Hematopoietic multipotent progenitor cell (in vitro differentiated cells): Measurements from ENCODE around the gene BEST4. TPM values are rescaled to one million over a fixed set of nuclear protein-coding genes. Genes with fewer than 3 reads are reported as not detected.
A peak's percentile ranks its signal among the peaks of the same experiment; 100 is the strongest.
"Not testable (repeated sequence)": the region's sequence is repeated elsewhere in the genome, so short reads cannot be mapped to it uniquely, and the experiment has no call there.

Source experiments
- DNase-seq, 3 donors: peaks; one replicate each; pipeline ENCODE4 v3.0.0-alpha.2; 2011 to 2015; ENCODE audit warnings: low read depth in 2 of 3, low spot score in 2 of 3
- total RNA-seq: library from RNA; depleted of rRNA; stranded (reverse); fragments of >200 nt; gene quantifications from one replicate; pipeline ENCODE4 v1.2.3, GENCODE V29; 2012

The BEST4 gene
- total RNA-seq, 1 donor = 0.27 TPM

GRCh38 chr1:44803312-44804095, 15.5 kb upstream of the BEST4 start:
- DNase-seq = no peak

DNA sequence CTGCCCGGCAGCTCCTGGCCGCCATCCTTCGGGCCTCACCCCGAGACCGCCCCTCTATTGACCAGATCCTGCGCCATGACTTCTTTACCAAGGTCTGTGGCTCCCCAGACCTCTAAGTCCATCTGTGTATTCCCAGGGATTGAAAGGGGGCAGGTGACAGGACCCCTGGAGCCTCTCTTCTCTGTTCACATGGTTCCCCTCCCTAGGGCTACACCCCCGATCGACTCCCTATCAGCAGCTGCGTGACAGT, 15.0 kb upstream of the BEST4 start:
- DNase-seq = no peak

DNA sequence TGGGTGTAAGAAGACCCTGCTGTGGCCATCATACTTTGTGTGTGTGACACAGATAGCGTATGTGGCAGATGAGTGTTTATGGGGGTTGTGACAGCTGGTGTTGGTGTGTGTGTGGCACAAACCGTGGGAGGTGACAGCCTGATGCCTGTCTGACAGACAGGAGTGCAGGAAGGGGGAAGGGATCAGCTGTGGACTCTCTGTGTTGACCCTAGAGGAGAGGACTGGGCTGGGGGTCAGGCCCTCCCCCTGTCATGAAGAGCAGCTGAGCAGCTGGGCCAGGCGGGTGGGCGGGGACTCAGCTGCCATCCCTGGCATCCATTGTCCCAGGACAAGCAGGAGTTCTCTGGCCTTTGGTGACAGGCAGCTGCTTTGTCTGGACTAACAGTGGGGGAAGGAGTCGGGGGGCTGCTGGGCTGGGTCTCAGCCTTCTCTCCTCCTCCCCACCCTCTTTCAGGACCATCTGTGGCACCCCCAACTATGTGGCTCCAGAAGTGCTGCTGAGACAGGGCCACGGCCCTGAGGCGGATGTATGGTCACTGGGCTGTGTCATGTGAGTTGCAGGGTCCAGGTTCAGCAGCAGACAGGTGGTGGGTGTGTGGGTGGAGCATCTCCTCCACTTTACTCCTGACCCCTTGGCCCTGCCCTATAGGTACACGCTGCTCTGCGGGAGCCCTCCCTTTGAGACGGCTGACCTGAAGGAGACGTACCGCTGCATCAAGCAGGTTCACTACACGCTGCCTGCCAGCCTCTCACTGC, 14.5 kb upstream of the BEST4 start:
- DNase-seq = no peak

- DNase-seq = no peak
Observed at GRCh38 chr1:44801491-44802305, 13.7 kb upstream of the BEST4 start.

DNA sequence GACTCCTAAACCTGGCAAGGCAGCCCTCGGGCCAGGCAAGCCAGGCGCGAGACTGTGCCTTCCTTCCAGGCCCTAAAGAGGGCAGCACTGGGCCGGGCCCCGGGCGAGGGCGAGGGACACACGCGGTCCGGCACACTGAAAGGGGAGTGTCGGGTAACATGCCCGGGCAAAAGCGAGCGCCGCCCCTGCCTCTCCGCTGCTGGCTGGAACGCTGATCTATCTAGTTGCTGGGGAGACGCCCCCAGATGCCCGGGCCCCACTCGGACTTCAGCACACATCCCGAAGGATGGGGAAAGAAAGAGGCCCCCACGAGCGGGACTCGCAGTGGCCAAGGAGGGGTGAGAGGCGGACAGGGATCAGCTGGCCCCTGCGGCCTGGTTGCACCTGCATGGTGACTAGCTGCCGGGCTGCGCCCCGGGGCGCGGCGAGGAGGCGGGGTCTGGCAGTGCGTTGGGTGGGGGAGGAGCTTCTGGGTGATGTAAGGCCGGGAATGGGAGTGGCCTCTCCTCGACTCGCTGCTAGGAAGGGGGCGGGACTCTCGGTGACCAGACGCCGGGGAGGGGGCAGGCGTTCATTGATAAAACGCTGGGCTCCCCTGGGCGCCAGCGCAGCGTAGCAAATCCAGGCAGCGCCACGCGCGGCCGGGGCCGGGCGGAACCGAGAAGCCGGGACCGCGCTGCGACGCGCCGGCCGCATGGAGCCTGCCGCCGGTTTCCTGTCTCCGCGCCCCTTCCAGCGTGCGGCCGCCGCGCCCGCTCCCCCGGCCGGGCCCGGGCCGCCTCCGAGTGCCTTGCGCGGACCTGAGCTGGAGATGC, 12.0 kb upstream of the BEST4 start, which contains the start of gene PLK3:
TSS of gene PLK3 (plus strand) at position 608 of the 815 bp plus-strand sequence. CDS start at position 695, 87 bp downstream.
- DNase-seq = peak; percentile 98

DNA sequence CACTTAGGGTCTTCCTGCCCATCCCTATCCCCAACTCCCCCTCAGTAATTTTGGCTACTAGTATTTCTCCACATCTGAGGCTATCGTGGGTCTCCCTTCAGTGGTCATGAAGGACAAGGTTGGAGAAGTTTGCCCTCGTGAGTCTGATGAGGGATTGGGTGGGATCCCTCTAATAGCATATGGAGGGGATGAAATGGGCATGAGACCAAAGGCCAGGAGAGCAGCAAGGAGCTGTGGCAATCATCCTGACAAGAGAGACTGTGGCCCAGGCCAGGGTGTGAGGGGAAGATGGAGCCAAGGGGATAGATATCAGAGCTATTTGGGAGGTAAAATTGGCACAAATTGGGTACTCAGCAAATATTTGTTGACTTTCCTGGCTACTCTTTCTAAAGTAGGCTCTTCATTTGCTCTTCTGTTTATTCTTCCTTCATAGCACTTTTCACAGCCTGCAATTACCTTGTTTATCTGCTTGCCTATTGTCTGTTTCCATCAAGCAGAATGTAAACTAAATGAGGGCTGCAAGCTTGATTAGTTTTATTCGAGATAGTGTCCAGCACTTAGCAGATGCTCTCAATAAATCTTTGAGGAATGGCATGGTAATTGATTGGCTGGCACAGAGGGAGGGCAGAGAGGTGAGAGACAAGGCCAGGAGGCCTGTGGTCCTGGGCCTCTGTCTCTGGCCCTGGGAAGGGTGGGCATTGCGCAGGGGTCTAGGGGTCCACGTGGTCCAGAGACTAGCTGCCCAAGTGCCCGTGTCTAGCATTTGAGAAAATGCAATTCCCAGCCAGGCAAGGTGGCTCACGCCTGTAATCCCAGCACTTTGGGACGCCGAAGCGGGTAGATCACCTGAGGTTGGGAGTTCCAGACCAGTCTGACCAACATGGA, 10.8 kb upstream of the BEST4 start:
- DNase-seq = no peak

- not testable (repeated sequence) for DNase-seq
Observed at GRCh38 chr1:44797886-44798285, 9.9 kb upstream of the BEST4 start.

DNA sequence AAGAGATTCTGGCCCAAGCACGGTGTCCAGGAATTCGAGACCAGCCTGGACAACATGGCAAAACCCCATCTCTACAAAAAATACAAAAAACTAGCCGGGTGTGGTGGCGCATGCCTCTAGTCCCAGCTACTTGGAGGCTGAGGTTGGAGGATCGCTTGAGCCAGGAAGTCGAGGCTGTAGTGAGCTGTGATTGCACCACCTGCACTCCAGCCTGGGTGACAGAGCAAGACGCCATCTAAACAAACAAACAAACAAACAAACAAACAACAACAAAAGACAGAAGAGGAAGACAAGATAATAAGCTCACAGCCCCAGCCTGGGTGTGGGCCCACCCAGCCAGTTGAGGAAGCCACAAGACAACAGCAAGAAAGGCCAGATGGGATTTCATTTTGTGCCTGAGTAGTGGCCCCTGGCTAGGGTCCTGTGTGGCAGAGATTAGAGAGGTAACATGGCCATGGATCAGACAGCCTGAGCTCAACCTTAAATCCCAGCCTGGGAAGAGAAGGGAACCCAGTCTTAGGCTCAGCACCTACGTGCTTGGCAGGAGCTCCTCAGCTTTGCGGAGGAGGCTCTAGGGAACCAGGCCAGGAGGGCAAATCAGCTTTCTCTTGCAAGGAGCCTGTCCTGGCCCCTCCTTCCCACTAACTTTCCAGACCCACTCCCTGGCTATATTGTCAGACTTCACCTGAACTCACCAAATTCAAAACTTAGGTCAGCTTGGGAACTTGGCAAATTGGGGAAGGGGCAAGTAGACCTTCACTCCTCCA, 4.9 kb upstream of the BEST4 start:
- DNase-seq = no peak

DNA sequence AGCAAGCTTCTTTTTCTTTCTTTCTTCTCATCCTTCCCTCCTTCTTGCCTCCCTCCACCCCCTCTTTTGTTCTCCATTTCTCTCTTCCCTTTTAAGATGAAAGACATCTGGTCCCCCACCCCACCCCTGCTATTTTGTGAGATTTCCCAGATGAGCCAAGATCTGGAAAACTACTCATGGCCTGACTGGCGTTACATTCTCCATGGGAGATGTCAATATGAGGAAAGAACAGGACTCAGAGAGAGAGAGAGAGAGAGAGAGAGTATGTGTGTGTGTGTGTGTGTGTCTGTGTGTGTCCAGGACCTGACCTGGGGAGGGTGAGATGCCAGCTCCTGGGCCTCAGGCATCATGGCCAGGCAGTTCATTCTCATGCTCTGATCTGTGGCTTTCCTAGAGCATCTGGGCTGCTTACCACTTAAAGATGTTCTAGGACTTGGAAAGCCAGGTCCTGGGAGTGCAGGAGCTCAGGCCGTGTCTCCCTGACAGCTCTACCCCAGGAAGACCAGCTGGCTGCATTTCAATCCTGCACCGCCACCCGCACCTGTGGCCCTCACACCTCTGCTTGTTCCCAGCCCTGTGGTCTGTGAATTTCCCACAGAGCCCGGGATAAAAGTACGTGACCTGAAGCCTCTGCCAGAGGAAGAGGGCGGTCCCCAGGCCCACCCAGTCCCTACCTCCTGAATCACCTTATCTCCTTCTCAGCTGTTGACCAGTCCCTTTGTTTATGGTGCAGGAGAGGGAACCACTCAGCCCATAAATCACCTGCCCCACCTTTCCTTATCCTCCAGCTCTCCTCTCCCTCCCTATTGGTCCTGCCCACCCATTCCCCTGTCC, 3.2 kb upstream of the BEST4 start:
- DNase-seq = no peak

- DNase-seq = no peak
Observed at GRCh38 chr1:44787506-44787905, 464 bp downstream of the BEST4 start.

- DNase-seq = no peak
Observed at GRCh38 chr1:44786841-44787426, 1.0 kb downstream of the BEST4 start.

GRCh38 chr1:44786138-44786840, 1.7 kb downstream of the BEST4 start:
- peak; percentile 74 to 75 (median 75) for DNase-seq

DNA sequence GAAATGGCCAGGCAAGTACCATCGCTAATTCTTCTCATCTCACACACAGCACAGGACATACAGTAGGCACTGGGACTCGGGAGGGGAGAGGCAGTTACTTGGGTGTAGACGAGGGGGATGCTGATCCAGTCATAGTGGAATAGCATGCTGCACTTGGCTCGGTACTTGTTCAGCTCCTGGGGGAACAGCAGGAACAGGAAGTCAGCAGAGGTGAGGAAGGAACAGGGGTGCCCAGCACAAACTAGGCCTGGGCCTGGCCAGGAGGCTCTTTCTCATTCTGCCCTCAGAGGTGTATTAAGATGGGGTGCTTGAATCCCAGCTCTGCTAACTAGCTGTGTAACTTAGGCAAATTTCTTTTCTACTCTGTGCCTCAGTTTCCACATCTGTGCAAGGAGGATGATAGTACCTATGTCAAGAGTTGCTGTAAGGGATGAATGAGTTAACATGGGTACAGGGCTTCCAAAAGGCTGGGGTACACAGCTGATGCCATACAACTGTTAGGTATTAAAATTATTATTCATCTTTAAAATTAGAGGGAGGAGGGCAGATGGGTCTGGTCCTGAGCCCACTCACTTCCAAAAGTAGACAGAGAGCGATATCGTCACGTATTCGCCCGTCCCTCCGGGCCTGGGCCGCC, 2.4 kb downstream of the BEST4 start:
- DNase-seq = no peak

DNA sequence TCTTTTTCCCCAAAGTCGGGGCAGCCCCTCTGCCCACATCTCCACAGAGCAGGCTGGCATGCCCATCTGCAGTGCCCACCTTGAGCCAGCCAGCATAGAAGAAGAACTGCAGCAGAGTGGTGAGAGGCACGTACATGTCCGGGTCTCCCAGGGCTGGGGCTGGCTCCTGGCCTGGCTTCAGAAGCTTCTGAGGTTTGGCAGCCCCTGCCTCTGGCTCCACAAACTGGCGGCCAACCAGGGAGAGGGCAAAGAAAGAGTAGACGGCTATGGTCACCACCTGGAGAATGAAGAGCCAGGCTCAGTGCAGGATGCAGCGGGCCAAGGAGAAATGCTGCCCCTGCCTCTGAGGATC, 3.0 kb downstream of the BEST4 start:
- no peak for DNase-seq

- peak in 1 of 3 donors; percentile 33 for DNase-seq
Observed at GRCh38 chr1:44784094-44785028, 3.6 kb downstream of the BEST4 start.
